HK-2 (cell line): ENCODE data around the gene RAB3IL1.
"Not testable (repeated sequence)": the region's sequence is repeated elsewhere in the genome, so short reads cannot be mapped to it uniquely, and the experiment has no call there.

Experiments
- DNase-seq: peaks from one replicate; pipeline ENCODE4 v3.0.0-alpha.2; 2018; ENCODE audit not compliant: unreplicated experiment

RAB3IL1 gene

GRCh38 chr11:61917334-61918109, at the start of gene RAB3IL1:
Gene RAB3IL1, minus strand, starts transcription at chr11:61917566. Its CDS starts 199 bp downstream, at chr11:61917367.
- DNase-seq: no peak

DNA sequence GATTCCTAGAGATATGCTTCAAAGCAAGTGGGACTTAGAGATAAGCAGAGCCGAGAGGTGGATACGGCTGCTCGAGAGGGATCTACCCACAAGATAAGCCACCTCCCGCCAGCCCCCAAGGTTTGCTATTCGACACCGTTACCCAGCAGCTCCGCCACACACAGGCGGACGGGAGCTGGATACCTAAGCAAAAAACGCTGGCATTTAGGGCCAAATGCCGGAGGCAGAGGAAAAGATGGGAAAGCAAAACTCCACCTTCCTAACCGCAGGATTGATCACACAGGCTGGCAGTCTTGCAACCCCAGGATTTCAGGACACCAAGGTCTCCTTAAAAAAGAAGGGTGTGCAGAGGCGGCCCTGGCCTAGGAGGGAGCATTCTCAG, 49.4 kb upstream of the RAB3IL1 start:
- no peak for DNase-seq

DNA sequence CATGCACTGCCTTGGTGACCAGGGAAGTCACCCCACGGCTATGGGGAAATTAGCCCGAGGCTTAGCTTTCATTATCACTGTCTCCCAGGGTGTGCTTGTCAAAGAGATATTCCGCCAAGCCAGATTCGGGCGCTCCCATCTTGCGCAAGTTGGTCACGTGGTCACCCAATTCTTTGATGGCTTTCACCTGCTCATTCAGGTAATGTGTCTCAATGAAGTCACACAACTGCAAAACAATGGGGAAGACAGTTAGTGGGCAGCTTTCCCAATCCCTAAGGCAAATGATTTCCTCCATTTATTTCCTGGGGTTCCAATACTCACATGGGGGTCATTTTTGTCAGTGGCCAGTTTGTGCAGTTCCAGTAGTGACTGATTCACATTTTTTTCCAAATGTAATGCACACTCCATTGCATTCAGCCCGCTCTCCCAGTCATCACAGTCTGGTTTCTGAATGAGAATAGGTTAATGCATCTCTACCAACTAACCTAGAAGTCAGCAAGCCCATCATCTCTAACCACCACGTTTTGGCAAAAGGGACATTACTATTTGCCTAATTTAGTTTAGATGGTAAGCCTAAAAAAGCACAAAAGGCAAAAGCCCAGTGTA, 47.4 kb upstream of the RAB3IL1 start:
- DNase-seq: not testable (repeated sequence)

DNA sequence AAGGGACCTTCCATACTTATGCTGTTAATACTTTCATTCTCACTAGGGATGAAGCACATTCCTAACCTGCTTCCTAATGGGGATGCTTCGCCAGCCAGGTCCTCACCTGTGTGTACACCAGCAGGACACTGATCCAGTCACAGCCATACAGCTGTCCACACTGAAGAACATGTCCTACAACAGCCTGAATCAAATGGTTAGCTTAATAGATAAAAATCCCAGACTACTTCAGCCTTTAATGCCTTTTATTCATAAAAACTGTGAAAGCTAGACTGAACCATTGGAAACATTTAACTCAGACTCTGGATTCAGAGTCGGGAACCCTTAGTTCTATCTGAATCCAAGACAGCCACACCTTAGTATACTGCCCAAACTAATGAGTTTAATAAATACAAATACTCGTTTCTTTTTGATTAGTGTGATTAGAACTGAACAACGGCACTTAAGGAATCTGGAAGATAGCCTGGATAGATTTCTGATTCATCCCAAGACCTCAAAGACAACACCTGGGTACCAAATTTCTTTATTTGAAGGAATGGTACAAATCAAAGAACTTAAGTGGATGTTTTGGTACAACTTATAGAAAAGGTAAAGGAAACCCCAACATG, 46.8 kb upstream of the RAB3IL1 start:
- DNase-seq: no peak

DNA sequence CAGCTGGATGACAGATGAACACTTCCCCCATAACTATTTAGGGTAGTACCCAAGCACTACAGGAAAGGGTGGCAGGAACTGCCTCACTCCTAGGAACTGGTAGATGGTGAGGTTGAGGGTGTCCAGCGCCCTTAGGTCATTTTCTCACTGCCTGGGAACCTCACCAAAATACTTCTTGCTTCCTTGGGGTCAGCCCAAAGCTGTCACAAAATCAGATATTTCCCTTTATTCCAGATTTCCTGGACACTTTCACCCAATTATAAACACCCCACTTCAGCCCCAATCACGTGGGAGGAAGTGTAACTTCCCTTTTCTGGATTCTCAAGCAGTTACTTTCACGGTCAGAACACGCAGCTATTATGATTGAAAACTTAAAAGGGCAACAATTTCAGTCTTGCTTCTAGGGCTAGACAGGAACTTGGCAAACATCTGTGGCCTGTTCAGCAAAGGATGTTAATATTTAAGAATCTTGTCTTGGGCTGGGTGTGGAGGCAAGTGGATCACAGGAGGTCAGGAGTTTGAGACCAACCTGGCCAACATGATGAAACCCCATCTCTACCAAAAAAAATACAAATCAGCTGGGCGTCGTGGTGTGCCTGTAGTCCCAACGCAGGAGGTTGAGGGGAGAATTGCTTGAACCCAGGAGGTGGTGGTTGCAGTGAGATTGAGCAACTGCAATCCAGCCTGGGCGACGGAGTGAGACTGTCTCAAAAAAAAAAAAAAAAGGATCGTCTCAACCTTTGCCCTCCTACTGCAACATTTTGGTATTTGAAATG, 46.1 kb upstream of the RAB3IL1 start:
- no peak for DNase-seq

- DNase-seq: no peak
Measured at GRCh38 chr11:61963016-61963281, 45.6 kb upstream of the RAB3IL1 start.

- DNase-seq: no peak
Measured at GRCh38 chr11:61962213-61963015, 45.0 kb upstream of the RAB3IL1 start.

GRCh38 chr11:61961570-61962212, 44.3 kb upstream of the RAB3IL1 start:
- peak; percentile 37 for DNase-seq

- DNase-seq: no peak
Measured at GRCh38 chr11:61960532-61960931, 43.2 kb upstream of the RAB3IL1 start.

GRCh38 chr11:61959678-61960077, 42.3 kb upstream of the RAB3IL1 start:
- DNase-seq: no peak

GRCh38 chr11:61959114-61959513, 41.7 kb upstream of the RAB3IL1 start:
- no peak for DNase-seq

DNA sequence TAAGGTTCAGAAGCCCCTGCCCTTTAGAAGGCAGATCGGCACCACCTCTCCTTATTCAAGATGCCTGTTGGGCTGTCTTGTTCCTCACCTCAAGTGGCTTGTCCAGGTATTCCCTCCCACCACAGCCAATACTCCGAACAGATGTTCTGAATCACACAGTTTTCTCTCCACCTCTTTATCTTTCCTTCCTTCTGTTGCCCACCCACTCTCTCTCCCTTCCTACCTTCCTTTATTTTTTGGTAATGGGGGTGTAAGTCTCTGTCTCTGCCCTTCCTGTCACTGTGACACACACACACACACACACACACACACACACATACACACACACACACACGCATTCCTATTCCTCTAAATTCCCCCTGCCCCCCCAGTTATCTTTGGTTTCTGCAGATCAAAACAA, 41.2 kb upstream of the RAB3IL1 start:
- no peak for DNase-seq

DNA sequence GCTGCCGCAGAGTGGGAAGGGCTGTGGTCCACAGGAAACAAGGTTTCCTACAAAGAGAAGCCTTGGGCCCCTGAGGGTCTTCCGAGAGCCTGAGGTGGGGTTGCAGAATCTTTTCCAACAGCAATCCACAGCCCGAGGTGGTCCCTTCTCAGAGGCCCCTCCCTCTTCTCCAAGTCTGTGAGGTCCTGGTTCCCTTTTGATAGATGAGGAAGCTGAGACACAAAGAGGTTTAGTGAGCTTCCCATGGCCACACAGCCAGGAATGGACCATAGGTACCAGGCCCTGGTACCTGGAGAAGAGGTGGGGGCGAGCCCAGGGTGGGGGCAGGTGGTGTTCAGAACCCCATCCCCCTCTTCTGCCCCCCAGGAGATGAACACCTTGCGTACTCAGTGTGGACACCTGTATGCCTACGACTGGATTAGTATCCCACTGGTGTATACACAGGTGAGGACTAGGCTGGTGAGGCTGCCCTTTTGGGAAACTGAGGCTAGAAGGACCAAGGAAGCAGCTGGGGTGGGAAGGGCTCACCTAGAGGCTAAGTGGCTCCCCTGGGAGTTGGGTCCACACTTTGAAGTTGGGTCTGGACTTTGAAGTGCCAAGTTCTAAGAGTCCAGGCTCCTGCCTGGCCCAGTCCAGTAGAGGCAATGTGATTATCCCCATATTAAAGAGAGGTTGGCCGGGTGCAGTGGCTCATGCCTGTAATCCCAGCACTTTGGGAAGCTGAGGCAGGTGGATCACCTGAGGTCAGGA, 39.8 kb upstream of the RAB3IL1 start:
- no peak for DNase-seq

- no peak for DNase-seq
Measured at GRCh38 chr11:61956191-61957020, 39.0 kb upstream of the RAB3IL1 start.

DNA sequence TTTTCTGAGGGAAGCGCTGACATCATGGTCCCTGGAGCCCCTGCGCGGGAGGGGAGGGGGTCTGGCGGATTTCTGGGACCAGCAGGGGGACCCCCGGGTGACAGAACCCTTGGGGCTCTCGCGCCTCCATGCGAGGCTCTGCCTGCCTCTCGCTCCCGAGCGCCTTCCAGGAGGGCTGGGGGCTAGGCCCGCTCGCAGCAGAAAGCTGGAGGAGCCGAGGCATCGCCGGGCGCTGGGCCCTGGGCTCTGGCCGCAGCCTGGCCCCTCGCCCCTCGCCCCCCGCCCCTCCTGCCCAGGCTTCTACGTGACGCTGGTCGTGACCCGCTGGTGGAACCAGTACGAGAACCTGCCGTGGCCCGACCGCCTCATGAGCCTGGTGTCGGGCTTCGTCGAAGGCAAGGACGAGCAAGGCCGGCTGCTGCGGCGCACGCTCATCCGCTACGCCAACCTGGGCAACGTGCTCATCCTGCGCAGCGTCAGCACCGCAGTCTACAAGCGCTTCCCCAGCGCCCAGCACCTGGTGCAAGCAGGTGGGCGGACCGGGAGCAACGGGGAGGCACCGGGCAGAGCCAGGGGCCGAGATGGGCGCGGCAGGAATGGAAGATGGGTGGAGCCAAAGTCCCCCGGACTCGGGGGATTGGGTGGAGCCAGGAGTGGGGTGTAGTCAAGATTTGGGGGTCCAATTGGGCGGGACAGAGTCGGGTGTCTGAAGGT, 38.2 kb upstream of the RAB3IL1 start:
- DNase-seq: no peak

- DNase-seq: no peak
Measured at GRCh38 chr11:61954851-61955421, 37.6 kb upstream of the RAB3IL1 start.

DNA sequence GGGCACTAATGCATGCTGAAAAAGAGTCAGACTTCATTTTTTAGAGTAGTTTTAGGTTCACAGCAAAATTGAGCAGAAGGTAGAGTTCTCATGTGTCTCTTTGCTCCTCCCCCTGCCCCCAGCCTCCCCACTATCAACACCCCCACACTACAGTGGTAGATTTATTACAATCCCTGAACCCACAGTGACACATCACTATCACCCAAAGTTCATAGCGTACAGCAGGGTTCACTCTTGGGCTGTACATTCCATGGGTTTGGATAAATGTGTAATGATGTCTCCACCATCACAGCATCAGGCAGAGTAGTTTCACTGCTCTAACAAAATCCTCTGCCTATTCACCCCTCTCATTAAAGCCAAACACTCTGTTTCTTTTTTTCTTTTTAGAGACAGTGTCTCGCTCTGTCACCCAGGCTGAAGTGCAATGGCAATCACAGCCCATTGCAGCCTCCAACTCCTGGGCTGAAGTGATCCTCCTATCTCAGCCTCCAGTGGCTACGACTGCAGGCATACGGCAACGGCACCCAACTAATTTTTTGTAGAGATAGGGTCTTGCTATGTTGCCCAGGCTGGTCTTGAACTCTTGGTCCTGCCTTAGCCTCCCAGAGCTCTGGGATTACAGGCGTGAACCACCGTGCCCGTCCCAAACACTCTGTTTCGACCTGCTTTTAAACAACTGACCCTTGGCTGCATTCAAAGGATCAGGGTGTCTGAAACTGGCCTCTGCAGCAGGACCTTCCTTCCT, 36.9 kb upstream of the RAB3IL1 start:
- no peak for DNase-seq

DNA sequence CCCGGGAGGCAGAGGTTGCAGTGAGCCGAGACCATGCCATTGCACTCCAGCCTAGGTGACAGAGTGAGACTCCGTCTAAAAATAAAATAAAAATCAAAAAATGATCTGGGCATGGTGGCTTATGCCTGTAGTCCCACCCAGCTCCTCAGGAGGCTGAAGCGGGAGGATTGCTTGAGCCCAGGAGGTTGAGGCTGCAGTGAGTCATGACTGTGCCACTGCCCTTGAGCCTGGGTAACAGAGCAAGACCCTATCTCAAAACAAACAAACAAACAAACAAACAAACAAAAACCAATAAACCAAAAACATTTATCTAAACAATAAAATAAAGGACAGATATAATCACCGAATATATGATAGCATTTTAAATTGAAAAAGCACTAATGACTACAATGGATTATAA, 36.3 kb upstream of the RAB3IL1 start:
- not testable (repeated sequence) for DNase-seq
